HG03103 (cell line): ENCODE data around the gene SPRTN.
"Not testable (repeated sequence)": the region's sequence is repeated elsewhere in the genome, so short reads cannot be mapped to it uniquely, and the experiment has no call there.

Experiments used
- ATAC-seq: cut with Tn5 transposase; IDR thresholded peaks from one replicate; pipeline ENCODE4 v1.9.1; 2021; ENCODE audit warnings: low read depth; ENCODE audit not compliant: unreplicated experiment

The SPRTN gene

DNA sequence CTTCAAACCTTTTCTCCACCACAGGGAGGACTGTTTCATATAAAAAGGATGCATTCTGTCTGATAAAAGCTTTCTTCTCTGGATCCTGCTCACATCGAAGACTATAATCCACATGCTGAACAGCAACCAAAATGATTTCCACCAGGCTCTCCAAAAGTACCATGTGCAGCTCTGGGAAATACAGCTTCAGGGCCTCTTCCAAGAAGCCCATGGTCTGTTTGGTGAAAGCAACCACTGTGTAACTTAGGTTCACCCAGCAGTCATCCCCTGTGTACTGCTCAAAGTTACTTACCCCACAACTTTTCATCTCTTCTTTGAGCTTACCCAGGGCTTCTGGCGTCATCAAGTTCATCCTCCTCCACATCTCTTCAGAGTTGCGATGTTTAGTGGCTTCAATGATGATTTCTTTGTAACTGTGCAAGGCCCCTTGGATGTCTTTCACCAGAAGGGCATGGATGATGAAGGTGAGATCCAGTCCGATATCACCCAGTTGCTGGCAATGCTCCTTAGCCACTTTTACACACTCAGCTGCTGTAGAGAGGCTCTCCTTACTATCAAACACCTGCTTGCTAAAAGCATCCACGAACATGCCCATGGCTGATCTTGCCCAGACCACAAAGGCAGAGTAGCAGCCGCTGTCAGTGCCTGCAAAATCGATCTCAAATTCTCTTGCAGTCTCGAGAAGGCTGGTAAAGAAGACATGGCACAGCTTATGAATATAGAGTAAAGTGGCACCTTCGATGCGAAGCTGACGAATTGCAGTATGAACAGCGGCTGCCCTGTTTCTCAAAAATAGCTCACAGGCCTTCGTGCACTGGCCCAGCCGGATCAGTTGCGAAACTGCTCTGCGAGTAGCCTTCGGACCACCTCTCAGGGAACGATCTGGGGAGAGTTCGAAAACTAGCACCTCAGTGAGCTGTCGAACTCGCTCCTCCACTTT lies 2.2 kb upstream of the SPRTN start:
- ATAC-seq: no peak

DNA sequence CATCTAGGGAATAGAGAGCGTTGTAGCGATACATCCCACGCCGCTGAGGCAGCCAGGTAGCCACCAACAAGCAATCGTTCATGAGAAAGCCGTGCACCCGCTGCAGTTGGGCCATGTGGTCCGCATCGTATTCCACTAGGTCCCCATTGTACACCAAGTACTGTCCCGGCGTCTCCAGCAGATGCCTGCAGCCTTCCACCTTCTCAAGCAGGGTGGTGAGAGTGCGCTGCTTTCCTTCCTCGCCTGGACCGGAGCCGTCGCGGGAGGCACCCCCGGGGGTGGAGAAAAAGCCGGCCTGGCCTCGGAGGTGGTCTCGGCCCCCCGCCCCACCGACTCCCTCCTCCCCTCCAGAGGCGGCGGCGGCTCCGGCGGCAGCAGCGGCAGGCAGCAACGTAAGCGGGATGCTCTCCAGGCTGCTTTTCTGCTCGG lies 1.0 kb upstream of the SPRTN start:
- no peak for ATAC-seq

DNA sequence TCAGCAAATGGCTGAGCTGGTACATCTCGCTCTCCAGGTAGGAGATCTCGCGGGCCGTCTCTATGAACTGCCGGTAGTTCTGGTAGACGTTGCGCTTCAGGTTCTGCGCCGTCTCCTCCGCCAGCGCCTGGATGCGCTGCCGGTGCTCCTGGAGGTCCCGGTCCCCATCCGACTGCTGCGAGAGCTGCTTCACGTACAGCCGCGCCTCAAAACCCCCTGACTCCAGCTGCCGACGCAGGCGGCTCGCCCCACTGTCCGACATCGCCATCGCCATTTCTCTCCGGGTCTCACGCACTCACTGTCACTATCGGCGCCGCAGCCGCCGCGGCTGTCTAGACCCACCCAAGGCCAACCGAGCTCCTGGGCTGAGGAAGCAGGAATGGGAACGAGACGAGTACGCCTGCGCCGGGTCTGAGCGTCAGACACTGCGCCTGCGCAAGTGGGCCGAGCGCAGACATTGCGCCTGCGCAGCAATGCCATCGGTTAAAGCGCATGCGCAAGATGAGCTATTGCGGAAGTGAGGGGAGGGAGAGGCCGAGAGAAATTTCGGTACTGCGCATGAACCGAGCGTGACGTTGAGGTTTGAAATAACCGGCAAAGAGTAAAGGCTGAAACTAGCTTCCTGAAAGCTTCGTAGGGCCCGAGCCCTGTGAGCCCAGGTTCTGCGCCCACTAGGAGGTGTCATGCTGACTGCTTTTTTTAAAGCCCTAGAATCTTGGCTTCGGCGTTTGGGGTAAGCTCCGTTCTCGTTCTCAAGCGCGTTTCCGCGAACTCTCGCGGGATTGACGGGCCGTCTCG lies 422 bp upstream of the SPRTN start, which contains the start of gene EXOC8:
Gene EXOC8, minus strand, starts transcription at position 381 of the 798 bp plus-strand sequence. Its CDS starts 107 bp downstream, at position 274.
- ATAC-seq: peak; percentile 64

DNA sequence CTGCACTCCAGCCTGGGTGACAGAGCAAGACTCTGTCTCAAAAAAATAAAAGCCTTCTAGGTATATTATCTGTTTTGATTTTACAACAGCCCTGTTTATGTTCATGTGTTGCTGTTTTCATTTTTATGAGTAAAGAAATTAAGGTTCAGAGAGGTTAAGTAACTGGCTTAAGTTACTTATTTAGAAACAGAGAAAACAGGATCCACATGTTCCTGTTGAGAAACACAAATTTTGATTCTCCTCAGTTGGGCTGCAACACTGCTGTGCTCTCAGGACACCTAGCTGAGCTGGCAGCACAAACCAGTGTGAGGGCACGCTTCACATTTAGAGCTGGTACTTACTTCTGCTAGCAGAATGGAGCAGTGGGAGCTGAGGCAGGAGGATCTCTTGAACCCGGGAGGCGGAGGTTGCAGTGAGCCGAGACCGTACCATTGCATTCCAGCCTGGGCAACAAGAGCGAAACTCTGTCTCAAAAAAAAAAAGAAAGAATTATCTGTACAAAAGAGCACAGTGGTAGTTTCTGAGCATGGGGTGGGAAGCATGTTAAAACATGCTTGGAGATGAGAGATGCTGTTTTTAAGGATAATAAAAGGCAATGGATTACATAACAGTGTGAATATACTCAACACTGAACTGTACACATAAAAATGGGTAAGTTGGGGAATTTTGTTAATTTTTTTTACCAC lies 2.4 kb downstream of the SPRTN start:
- ATAC-seq: no peak

DNA sequence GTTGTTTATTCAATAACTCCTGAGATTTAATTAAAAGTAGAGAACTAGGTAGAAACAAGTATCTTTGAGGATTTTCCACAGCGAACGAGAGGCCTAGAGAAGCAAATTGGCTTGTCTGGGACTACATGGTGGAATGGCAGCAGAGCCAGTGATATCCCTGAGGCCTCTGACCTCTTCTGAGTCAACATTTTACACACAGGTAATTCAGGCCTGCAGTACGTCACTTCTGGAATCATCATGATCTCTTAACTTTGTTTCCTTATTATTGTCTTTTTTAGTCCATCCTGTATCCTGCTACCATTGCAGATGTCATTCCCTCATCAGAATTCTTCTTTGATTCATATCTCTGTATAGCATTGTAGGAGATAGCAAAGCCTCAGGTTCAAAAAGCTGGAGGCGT lies 9.9 kb downstream of the SPRTN start:
- no peak for ATAC-seq

DNA sequence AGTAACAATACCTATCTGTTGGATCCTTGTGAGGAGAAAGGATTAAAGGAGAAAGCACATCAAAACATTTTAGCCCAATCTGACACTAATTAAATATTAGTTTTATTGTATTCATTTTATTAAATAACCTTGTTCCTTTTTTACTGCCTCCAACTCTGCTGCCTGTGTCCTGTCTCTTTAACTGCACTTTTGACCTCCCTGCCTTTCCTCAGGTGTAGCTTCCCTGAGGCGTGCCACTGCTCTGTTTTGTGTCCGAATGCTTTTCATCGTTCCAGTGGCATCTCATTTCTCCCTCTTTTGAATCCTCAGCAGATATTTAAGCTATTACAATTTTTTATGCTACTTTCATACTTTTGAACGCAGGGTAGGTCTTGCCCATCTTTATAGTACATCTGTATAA lies 10.3 kb downstream of the SPRTN start:
- no peak for ATAC-seq

DNA sequence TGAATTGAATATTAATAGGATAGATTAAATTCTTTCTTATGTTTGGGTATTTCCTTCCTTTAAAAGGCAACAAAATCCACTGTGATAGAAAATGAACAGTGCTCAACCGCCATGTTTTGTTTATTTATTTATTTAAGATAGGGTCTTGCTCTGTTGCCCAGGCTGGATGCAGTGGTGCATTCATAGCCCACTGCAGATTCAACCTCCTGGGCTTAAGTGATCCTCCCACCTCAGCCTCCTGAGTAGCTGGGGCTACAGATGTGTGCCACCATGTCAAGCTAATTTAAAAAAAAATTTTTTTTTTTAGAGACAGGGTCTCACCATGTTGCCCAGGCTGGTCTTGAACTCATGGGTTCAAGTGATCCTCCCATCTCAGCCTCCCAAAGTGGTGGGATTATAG lies 10.8 kb downstream of the SPRTN start:
- ATAC-seq: not testable (repeated sequence)

DNA sequence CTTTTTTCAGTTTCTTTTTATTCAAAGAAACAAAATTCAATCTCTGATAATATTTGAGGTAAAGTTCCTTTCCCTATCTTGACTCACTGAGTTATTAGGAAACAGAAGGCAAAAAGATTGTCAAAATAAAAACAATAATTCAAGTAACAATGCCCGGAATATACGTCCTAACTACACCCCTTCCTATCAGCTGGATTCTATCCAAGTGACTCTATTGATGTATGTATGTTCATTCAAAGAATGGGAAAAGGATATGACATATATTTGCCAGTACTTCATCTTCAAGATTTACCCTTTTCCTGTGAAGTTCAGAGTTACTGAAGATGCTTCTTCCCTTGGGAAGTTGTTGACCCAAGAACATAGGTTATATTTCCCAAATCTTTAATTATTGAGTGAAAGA lies 13.7 kb downstream of the SPRTN start:
- ATAC-seq: no peak

DNA sequence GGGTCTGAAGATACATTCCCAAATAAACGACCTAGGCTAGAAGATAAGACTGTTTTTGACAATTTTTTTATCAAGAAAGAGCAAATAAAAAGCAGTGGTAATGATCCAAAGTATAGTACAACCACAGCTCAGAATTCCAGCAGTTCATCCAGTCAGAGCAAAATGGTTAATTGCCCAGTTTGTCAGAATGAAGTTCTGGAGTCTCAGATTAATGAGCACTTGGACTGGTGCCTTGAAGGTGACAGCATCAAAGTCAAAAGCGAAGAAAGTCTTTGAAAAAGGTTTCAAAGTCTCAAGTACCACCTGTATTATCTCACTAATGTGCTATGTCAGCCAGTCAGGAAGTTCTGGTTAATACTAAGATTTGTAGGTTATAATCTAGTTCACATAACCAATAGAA lies 15.0 kb downstream of the SPRTN start:
- ATAC-seq: no peak

DNA sequence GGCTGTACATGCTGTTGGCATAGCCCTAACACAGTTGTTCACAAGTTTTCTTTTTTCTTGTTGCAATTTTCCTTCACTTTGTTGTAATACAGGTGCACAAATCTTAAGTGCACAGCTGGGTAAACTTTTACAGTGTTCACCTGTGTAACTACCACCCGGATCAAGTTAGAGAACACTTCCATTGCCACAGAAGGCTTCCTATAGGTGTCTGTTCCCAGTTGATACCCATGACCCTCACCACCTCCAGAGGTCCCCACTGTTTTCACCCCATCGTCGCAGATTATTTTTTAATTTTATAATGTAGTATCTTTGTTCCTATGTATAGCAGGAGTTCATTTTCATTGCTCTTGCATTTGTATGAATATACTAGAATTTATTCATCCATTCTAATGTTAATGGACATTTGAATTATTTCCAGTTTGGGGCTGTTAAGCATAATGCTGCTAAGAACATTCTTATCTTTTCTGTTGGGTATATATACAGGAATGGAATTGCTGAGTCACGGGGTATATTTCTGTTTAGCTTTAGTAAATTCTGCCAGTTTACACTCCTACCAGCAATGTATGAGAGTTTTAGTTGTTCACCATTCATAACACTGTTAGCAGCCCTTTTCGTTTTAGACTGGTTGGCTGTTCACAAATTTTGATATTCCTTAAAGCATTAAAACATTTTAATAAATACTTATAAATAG lies 16.4 kb downstream of the SPRTN start:
- no peak for ATAC-seq

DNA sequence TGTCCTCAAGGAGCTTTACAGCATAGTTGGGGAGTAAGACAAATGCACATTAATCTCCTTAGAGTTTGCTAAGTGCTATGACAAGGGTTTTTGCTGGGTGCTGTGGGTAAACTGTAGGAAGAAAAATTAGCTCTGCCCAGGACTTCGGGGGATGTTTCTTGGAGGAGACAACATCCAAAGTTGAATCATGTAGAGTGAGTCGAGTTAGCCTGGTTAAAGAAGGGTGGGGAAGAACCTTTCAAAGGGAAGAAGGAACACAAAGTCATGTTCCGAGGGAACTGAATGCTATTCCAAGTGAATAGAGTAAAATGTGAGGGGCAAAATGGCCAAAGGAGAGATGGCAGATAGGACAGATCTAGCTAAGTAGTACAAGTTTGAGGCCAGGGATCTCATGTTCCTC lies 17.1 kb downstream of the SPRTN start:
- ATAC-seq: no peak

DNA sequence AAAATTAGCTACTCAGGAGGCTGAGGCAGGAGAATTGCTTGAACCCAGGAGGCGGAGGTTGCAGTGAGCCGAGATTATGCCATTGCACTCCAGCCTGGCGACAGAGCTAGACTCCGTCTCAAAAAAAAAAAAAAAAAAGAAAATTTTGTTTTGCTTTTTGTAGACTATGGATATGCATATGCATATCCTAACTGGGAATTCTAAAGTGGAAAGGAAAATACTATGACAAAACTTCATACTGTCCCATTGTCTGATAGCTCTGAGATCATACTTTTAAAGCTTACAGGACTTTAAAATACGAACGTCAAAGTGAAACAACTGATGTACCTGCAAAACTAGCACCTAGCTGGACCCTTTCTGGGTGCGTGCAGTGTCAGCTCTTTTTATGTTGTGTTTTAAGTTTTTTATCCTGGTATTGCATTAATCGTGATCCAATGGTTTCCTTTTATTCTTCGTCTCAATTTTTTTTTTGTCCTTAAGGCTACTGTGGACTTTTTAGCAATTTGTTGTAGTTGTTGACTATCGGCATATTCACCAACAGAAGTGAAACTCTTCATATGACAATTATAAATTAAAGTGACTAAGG lies 19.2 kb downstream of the SPRTN start:
- no peak for ATAC-seq

DNA sequence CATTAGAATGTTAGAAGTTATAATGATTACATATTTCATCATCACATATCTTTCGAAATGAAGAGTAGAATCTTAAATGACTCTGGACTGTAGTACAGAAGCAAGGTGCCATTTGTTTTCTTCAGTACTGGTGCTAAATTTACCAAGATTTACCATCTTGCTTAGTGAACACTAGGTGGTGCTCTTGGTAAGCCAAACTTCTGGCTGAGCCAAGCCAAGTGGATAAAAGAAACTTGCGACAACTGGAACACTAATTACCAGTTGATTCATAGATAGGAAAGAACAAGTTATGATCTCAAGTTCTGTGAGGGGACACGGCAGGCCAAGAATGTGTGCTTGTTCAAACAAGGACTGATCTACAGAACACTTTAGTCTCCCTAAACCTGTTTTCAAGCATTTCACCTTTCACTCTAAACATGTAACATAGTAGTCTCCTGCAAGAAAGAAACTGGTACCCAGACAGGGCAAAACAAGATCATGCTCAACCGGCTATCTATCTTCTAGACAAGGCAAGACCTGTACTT lies 19.8 kb downstream of the SPRTN start:
- peak; percentile 84 for ATAC-seq

DNA sequence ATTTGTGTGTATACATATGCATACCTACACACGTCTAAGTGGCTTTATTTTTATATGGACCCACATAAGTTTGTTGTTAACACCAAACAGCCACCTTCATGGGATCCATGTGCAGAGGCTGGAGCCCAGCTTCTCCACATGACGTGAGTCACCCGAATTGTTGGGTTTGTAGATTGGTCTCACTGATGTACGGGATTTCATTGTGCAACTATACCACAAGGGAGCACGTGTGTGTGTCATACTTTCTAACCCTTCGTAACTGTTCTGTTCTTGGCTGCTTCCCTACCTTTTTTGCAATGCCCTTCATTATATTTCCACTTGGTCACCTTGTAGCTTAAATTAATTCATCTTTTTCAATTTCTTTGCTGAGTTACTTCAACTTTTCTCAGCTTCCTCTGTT lies 21.0 kb downstream of the SPRTN start:
- no peak for ATAC-seq

DNA sequence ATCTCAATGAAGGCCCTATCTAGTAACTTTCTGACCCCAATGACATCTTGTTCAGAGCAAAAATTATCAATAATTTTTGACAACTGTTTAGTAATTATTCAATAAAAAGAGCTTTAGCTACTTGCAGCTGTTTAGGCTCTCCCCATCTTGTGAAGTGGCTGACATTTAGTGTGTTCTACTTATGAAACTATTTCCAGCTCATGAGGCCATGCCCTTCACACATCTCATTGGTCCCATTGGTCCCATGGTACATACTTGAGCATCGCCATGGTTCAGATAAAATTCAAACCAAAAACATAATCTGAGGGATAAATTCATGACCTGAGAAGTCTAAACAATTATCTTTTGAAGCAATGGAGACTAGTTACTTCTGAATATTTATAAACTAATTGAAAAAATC lies 24.2 kb downstream of the SPRTN start:
- no peak for ATAC-seq

DNA sequence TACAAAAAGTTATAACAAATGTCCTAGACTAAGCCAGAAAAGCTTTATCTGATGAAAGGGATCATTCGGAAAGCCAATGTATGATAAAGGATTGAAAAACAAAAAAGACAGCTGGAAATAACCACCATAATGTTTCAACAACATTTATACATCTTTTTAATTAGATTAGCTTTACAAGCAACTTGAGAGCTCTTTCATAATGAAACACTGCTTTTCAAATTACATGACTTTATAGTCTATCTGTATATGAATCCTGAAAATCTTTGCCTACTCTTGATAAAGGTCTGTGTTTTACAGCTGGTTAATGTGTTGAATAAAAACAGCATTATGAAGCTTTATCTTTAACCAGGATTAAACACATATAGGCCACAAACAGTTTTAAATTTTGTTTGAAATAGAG lies 25.5 kb downstream of the SPRTN start:
- ATAC-seq: no peak

DNA sequence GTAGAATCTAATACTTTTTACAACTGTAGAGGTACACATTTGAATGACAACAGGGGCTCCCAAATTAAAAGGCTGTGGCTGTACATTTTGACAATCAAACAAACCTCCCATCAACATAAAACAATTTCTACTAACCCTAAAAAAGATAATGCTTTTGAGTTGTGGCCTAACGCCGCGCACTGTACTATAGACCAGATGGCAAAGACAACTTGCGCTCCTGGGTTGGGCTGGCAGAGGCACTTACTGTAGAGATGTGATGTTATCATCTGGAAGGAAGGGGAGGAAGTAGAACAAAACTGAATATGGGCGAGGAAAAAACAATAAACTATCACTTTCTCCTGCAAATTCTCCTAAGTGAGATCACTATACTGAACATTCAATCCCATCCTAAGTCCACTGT lies 26.1 kb downstream of the SPRTN start:
- no peak for ATAC-seq

DNA sequence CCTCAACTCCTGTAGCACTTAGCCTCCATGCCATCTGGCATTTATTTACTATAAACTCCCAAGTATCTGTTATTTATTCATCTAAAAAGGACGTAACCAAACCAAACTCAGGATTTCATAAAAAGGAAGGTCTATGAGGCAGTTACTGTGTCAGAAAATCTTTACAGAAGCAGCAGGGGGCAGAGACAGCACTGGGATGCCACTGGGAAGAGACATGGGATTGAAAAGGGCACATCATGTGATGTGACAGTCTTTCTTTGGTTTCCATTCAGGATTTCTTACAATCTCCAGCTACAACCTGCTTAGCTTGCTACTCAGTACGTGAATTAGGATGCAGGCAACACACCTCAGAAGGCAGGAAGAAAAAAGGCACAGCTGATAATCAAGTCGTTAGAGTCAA lies 31.2 kb downstream of the SPRTN start:
- no peak for ATAC-seq

DNA sequence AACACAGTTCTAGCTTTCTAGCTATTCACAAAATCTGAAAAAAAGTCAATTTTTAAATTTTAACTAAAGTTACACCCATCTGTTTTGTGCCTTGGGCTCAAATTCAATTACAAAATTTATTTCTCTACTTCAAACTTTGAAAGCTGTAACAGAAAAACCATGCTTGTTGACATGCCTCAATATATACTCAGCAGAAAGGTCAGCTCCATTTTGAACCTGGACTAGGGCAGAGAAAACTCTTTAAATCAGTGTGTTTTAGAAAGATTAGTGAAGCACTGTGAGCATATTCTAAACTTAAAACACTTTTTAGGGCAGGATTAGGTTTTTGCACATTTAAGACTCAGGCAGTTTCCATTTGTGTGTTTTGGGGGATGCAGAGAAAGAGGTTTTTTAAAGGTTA lies 34.4 kb downstream of the SPRTN start:
- no peak for ATAC-seq

DNA sequence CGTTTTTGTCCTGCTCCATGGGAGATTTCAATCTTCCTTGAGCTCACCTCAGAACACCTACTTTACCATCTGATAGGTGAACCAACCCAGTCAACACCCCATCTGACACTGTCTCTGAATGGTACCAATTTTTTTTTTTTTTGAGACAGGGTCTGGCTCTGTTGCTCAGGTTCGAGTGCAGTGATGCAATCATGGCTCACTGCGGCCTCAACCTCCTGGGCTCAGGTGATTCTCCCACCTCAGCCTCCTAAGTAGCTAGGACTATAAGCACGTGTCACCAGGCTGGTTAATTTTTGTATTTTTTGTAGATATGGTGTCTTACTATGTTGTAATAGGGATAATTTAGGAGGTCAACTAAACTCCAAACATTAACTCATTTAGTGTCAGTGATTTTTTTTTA lies 36.3 kb downstream of the SPRTN start:
- no peak for ATAC-seq
